Activated CD4-positive, CD25-positive, alpha-beta regulatory T cell treated with anti-CD3 and anti-CD28 coated beads, Interleukin-2, amount 50 U/mL, for 24 hours (primary cell): ENCODE results near the gene BTBD2.

Experiments
- ATAC-seq, 2 donors: fragments of 150-1000 bp; cut with Tn5 transposase; one replicate each; pipeline ENCODE4 v1.10.0; 2021; ENCODE audit warnings: mild to moderate bottlenecking in 1 of 2, moderate library complexity in 1 of 2

Gene BTBD2

GRCh38 chr19:1936916-1937610 is 78.5 kb downstream of the BTBD2 start:
- no peak for ATAC-seq

DNA sequence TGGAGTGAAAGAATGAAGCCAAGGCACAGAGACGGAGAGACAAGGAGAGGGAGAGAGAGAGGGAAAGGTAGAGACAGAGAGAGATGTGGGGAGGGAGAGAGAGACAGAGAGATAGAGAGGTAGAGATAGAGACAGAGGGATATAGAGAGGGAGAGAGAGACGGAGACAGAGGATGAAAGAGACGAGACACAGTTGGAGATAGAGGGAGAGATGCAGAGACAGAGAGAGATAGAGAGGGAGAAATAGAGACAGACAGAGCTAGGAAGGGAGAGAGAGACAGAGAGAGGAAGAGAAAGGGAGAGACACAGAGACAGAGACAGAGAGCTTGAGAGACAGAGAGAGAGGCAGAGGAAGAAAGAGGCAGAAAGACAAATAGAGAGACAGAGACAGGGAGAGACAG is 79.1 kb downstream of the BTBD2 start:
- no peak for ATAC-seq

DNA sequence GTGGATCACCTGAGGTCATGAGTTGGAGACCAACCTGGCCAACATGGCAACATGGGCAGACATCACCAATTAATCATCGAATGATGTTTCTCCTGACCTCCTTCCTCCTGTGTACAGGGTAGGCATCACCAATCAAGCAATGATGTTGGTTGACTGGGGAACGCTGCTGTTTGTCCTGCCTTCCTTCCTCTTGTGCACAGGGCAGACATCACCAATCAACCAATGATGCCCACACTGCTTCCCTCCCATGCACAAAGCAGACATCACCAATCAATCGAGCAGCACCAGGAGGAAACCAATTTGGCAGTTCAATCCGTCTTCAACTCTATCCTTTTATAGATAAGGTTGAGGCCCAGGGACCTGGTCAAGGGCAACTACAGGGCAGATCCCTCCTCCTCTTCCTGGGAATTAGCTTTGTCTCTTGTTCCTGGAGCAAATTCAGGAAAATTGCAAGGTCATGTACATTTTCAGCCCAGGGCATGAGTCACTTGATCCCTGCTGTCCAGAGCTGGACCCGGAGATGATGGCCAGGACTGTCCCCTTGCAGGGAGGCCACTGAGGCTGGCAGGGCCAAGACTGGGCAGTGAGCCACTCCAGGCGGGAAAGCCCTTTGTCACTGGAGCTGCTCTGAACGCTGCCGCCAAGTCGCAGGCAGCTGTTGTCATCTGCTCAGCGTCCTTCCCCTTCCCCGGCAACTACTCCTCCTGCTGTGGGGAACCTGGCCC is 79.9 kb downstream of the BTBD2 start:
- ATAC-seq, result no peak
